ENCODE measurements around the gene PCDH9. TPM values are rescaled to one million over a fixed set of nuclear protein-coding genes. Genes with fewer than 3 reads are reported as not detected.

Gene PCDH9
- total and polyA plus RNA-seq, 2 of the 13 experiments (the other 11 are each of a cell fraction or from before 2014, with no cell fraction given): 0.09 TPM; not detected in 1

GRCh38 chr13:66581675-66582074 lies 648.5 kb downstream of the PCDH9 start:
- Histone ChIP-seq H3K79me2 (ENCODE audit: insufficient read depth, low read length) (no peaks in the 10 kb centered on the region), H3K27me3 (ENCODE audit: control insufficient read depth in 1 of 2, insufficient read depth in 2 of 2, low read length in 2 of 2) (no peaks in the 10 kb centered on the region), H3K27ac (ENCODE audit: extremely low read length, insufficient read depth, low read length) (no peak overlapping the region), H3K36me3 (replicated peaks in 1 of 2; ENCODE audit: control insufficient read depth in 1 of 2, insufficient read depth in 2 of 2, low read length in 2 of 2) (no peaks in the 10 kb centered on the region), H2AFZ (ENCODE audit: low read length) (no peak overlapping the region), H3K9me3 (ENCODE audit: low read length) (no peaks in the 10 kb centered on the region), H3K4me1 (ENCODE audit: insufficient read depth, low read length) (no peaks in the 10 kb centered on the region), H3K4me3 (replicated peaks in 1 of 3; ENCODE audit: insufficient read depth in 1 of 3, low read depth in 2 of 3, low read length in 3 of 3) (no peak overlapping the region), H3K4me2 (ENCODE audit: low read depth, low read length) (no peak overlapping the region), H3K9ac (ENCODE audit: insufficient read depth, low read depth, low read length) (no peak overlapping the region), H4K20me1 (ENCODE audit: insufficient read depth, low read length) (no peaks in the 10 kb centered on the region)
- intact Hi-C loops (cut with micrococcal nuclease; ENCODE audit: unreplicated experiment): no loop called here
- BruUV-seq (replicated peaks): no TSS peak
- DNase-seq (ENCODE audit: low spot score) (no peak), FAIRE-seq (no peak), ATAC-seq (no peak)
- ChIA-PET CTCF (ENCODE audit: low intra/inter-chr PET ratio, low total read pairs) (no interaction called here), POLR2A (no interaction called here)
- WGBS (ENCODE audit: low lambda C conversion rate): 0% methylated on average over 2 of the region's 2 CpGs
- in situ Hi-C loops (cut with HindIII; ENCODE audit: extremely low pct_ligation_motif_present, low pct_unique_long_range_greater_than_20kb): no loop called here
- no peak for TF ChIP-seq MED8 (CRISPR knock-in tag; IDR thresholded peaks at IDR 0.05; ENCODE audit: insufficient replicate concordance)
- no peak for TF ChIP-seq ZFP91 (CRISPR knock-in tag; IDR thresholded peaks at IDR 0.05; ENCODE audit: borderline replicate concordance)
- no peak for TF ChIP-seq RERE (CRISPR knock-in tag; IDR thresholded peaks at IDR 0.05; ENCODE audit: low read depth)
- TF ChIP-seq AKNA (CRISPR knock-in tag; IDR thresholded peaks at IDR 0.05; ENCODE audit: borderline replicate concordance): no peak
- no peak for TF ChIP-seq ZNF234 (CRISPR knock-in tag; conservative IDR thresholded peaks at IDR 0.05)
- no peak for TF ChIP-seq ZNF414 (CRISPR knock-in tag; IDR thresholded peaks at IDR 0.05)
- TF ChIP-seq PRDM15 (CRISPR knock-in tag; IDR thresholded peaks at IDR 0.05): no peak
